Measurements from ENCODE around the gene POU3F3.

POU3F3 gene

GRCh38 chr2:104847586-104848160, 6.2 kb upstream of the POU3F3 start:
- DNase-seq: no peak

- no peak for DNase-seq
Measured at GRCh38 chr2:104848526-104848925, 5.4 kb upstream of the POU3F3 start.

GRCh38 chr2:104849101-104849500, 4.8 kb upstream of the POU3F3 start:
- no peak for DNase-seq

GRCh38 chr2:104849618-104850141, 4.2 kb upstream of the POU3F3 start:
- DNase-seq: peak; percentile 15 to 51

GRCh38 chr2:104850361-104851290, 3.3 kb upstream of the POU3F3 start:
- DNase-seq: no peak

- no peak for DNase-seq
Measured at GRCh38 chr2:104851291-104852089, 2.4 kb upstream of the POU3F3 start.

- DNase-seq: no peak
Measured at GRCh38 chr2:104852090-104852666, 1.7 kb upstream of the POU3F3 start.

- no peak for DNase-seq
Measured at GRCh38 chr2:104854498-104855220, 744 bp downstream of the POU3F3 start.

- DNase-seq: no peak
Measured at GRCh38 chr2:104855221-104856085, 1.5 kb downstream of the POU3F3 start.

GRCh38 chr2:104856086-104856972, 2.4 kb downstream of the POU3F3 start:
- DNase-seq: no peak

- DNase-seq: no peak
Measured at GRCh38 chr2:104856973-104857261, 3.0 kb downstream of the POU3F3 start.

- no peak for DNase-seq
Measured at GRCh38 chr2:104857262-104858005, 3.5 kb downstream of the POU3F3 start.

GRCh38 chr2:104858006-104858978, 4.4 kb downstream of the POU3F3 start:
- DNase-seq: no peak

- no peak for DNase-seq
Measured at GRCh38 chr2:104859291-104859765, 5.4 kb downstream of the POU3F3 start.

- no peak for DNase-seq
Measured at GRCh38 chr2:104859766-104860450, 6.0 kb downstream of the POU3F3 start.

- DNase-seq: no peak
Measured at GRCh38 chr2:104860451-104860790, 6.5 kb downstream of the POU3F3 start.

GRCh38 chr2:104861351-104862057, 7.6 kb downstream of the POU3F3 start:
- no peak for DNase-seq
